HL-60 (cell line): Measurements from ENCODE around the gene PDSS2.

Source experiments
- CTCF ChIP-seq: IDR thresholded peaks from one replicate; pipeline ENCODE4 v1.5.1; 2011; ENCODE audit warnings: low read length, control low read depth, inconsistent platforms; ENCODE audit not compliant: insufficient read depth
- GABPA ChIP-seq: IDR thresholded peaks from 2 replicates; pipeline ENCODE4 v1.6.1; 2012; ENCODE audit warnings: low read depth
- POLR2AphosphoS5 ChIP-seq: IDR thresholded peaks from 2 replicates; pipeline ENCODE4 v1.6.1; 2012; ENCODE audit warnings: low read depth

GRCh38 chr6:107488875-107489635, 29.7 kb upstream of the PDSS2 start:
- TF ChIP-seq CTCF (no peak), POLR2AphosphoS5 (no peak), GABPA (no peak)
